Pons (tissue), 1 donor: Measurements from ENCODE around the gene NDST1.

Source experiments
- DNase-seq: peaks from one replicate; pipeline ENCODE4 v3.0.0-alpha.2; 2016; ENCODE audit warnings: low spot score

The NDST1 gene

GRCh38 chr5:150544611-150545219, 36.8 kb downstream of the NDST1 start:
- peak; percentile 78 for DNase-seq

- DNase-seq: no peak
These were observed 37.3 kb downstream of the NDST1 start for GRCh38 chr5:150545246-150545645.

DNA sequence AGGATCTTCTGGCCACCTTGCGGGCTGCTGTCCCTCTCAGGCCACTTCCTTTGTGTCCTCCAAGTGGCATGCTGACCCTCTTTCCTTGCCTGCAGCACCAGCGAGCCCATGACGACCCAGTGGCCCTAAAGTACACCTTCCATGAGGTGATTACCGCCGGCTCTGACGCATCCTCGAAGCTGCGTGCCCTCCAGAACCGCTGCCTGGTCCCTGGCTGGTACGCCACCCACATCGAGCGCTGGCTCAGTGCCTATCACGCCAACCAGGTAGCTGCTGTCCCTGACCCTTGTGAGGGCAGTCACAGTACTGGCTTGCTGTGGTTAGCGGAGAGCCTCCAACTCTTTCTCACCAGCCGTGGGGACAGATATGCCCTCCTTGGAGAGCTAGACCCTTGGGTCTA, 40.2 kb downstream of the NDST1 start:
- DNase-seq: no peak

GRCh38 chr5:150549735-150550134, 41.8 kb downstream of the NDST1 start:
- no peak for DNase-seq

DNA sequence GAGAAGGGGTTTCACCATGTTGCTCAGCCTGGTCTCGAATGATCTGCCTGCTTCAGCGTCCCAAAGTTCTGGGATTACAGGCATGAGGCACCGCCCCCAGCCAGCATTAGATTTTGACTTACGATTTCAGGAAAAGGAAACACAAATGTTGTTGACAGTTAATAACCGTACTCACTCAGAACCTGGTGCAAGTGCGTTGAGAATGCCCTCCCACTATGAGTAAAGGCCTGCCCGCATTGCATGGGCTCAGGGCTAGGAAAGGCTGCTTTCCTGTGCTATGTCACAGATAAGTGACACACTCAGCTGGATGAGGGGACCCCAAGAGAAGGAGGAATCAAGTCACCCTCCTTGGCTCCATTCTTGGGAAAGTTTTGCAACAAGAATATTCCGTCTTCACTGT, 42.4 kb downstream of the NDST1 start:
- DNase-seq: no peak

DNA sequence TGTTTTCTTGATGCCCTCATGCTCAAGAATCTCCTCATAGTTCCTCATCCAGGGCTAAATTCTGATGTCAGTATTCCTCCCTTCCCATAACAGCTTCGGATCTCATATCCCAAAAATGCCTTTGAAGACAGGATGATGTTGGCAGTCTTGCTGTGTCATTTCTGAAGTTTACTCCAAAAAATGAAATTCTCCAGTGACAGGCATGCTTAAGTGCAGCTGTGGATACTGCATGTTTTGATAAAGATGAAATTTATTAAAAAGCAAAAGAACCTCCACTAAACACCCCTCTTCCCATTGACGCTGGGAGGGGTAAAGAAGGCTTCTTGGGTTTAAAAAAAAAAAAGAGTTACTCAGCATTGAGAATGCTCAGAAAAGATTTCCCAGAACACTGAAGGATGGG, 43.1 kb downstream of the NDST1 start:
- no peak for DNase-seq

GRCh38 chr5:150553402-150553801, 45.5 kb downstream of the NDST1 start:
- DNase-seq: no peak

DNA sequence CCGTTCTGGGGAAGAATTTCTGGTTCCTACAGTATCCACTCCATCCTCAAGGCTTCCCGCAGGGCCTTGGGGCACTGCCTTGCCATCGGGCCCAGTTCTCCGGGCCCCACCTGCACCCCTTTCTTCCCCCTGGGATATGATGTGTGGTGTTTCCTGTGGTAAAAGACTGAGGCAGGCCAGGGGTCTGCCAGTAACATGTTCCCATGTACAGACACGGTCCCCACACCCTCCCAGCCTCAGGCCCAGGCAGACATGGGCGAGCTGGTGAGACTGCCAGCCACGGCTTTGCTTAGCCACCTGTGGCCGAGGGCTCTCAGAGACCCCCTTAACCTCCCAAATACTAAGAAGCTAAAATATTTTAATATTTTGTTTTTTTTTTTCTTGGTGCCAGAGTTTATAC, 46.0 kb downstream of the NDST1 start:
- no peak for DNase-seq

GRCh38 chr5:150554857-150555256, 46.9 kb downstream of the NDST1 start:
- no peak for DNase-seq

DNA sequence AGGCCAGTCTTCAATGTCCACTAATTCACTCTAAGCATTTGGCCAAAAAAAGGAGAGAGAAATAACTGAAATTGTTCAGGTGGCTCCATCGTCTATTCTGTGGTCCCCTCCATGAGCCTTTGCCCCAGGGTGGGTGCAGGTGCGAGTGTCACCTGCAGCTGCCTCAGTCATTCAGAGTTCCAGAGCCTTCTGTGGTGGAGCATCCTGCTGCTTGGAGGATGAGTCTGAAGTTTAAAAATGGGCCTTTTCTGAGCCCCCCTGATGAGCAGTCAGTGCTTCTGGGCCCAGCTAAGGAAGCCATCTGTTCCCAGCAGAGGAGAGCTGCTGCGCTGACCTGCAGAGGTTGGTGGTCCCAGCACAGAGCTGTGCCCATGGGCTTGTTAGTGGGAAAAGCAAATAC, 48.2 kb downstream of the NDST1 start:
- no peak for DNase-seq

DNA sequence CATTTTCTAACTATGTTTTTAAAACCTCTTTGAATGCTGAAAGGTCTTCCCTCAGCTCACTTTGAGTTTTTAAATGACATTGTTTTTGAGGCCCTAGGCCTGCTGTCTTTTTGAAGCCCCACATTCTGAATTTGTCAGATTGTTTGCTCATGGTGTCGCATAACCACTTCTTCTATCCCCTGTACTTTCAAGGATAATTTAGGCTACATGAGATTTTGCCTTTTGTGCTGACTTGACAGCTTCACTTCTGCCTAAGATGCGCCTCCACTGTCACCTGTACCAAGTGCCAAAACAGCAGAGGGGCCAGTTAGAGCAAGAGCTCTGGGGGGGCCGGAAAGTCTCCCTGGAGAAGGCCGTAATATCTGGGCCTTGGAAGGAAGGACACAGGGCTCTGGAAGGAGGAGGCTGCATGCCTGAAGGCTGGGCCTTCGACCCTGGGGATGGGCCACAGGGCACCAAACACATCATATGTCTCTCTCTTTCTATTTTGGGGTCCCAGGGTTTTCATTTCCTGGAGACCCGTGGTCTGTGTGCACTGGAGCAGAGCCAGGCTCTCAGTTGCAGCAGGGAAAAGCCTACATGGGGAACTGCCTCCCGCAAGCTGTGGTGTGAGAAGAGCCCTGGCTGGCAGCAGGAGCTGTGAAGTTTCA, 49.1 kb downstream of the NDST1 start:
- no peak for DNase-seq

DNA sequence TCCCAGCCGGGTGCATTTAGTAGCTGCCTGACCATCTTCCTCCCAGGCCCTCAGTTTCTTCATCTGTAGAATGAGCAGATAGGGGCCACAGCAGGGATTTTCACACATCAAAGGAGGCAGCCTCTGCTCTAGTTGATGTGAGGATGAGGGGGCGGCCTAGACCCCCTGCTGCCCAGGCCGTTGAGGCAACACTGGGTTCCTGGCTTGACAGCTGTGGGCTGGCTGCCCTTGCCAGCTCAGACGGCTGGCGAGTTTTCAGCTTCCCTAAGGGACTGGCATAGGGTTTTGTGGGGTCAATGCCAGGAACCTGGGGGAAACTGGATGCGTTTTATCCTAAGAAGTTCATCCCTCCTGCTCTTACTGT, 49.6 kb downstream of the NDST1 start:
- DNase-seq: no peak

GRCh38 chr5:150558088-150558621, 50.2 kb downstream of the NDST1 start:
- no peak for DNase-seq

DNA sequence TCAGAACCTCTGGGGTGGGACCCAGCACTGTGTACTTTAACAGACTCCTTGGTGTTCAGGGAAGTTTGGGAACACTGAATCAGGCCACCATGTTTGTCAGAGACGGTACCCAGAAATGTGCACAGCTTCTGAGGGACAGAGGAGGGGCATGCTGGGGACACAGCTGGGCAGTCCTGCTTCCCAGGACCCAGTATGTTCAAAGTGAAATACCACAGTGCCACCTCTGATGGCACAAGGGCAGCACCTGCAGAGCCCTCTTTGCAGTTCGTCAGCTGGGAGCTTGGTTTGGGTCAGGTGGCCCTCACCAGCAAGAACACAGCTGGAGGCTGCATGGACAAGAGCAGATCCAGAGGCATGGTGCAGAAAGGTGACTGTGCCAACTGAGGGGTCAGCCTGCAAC, 51.2 kb downstream of the NDST1 start:
- no peak for DNase-seq

DNA sequence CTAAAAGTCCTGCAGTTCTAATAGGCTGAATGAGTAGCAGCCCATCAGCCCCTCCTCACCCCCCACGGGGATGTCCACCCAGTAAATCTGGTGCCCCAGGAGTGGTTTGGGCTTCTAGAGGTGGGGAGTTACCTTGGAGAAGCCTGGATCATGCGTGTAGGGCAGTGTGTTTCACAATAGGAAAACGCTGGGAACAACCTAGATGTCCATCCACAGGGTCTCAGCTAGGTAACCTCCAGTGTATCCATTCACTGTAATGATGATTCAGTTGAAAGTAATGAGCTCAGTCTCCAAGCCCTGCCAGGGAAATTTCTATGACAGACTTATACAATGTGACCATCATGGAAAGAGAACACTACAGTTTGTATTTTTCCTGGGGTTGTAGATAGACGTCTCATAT, 51.8 kb downstream of the NDST1 start:
- DNase-seq: no peak

DNA sequence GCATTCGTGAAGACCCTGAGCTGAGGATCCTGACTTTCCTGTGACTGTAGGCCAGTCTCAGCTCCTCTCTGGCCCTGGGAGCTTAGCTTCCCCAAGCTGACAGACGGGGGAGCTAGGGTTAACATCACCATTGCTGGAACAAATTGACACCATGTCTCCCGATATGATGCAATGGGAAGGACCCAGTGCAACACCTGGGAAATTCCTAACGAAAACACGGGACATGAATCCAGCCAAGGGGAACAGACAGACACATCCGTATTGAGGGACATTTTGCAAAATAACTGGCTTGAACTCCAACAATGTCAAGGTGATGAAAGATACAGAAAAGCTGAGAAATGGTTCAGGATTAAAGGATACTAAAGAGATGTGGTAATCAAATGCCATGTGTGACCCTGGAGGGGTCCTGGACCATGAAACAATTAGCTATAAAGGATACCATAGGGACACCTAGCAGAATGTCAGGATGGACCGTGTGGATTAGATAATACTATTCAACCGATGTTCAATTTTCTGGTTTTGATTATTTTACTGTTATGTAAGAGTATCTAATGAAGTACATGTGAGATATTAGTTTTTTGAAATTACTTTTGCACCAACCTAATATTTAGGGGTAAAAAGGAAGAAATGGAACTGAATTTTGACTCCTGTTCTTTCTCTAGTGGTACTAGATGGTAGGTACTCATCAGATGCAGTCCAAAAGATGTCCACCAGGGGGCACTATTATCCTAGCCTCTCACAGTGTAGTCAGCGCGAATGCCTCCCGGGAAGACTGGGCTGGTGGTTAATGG, 52.7 kb downstream of the NDST1 start:
- DNase-seq: peak; percentile 92

DNA sequence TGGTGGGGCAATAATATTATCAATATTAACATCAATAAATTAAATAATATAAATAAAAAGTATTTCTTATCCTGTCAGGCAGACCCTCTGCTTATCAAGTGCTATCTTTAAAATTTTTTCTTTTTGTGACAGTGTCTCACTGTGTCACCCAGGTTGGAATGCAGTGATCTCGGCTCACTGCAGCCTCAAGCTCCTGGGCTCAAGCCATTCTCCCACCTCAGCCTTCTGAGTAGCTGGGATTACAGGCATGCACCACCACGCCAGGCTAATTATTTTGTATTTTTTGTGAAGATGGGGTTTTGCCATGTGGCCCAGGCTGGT, 53.2 kb downstream of the NDST1 start:
- no peak for DNase-seq

- no peak for DNase-seq
These were observed 53.8 kb downstream of the NDST1 start for GRCh38 chr5:150561571-150562275.

GRCh38 chr5:150562832-150563231, 54.9 kb downstream of the NDST1 start:
- DNase-seq: no peak

GRCh38 chr5:150565868-150566267, 57.9 kb downstream of the NDST1 start:
- DNase-seq: no peak

DNA sequence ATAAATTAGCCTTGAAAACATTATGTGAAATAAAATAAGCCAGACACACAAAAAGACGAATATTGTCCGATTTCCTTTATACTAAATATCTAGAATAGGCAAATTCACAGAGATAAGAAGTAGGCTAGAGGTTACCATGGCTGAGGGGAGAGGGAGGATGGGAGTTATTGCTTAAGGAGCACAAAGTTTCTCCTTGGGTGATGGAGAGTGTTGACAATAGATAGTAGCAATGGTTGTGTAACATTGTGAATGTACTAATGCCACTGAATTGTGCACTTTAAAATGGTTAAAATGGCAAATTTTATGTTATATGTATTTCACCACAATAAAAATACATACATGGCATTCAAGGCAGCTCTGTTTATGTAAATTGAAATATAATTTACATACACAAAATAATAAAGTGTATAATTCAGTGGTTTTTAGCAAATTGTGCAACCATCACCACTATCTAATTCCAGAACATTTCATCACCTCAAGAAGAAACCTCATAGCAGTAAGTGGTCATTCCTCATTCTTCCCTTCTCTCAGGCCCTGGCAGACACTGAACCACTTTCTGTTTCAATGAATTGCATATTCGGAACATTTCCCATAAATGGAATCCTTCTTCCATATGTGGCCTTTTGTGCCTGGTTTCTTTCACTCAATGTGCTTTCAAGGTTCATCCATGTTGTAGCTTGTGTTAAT, 59.2 kb downstream of the NDST1 start:
- DNase-seq: no peak

DNA sequence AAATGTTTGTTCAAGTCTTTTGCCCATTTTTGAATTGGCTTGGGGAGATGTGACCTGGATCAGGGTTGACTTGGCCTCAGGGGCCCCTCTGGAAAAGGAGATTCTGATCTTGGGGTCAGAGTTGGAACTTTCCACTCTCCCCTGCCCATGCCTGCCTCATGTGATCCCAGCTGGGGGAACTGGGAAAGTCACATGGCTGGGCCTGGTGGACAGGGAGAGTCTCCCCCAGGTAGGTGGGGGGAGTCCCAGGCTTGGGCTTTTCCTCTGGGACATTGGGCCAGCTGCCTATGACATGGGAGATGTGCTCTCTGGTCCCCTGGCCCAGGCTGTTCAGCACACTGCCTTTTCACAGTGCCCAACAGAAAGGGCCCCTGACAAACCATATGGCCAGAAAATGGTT, 60.7 kb downstream of the NDST1 start:
- no peak for DNase-seq
